ENCODE measurements around the gene PIK3C2G.

Gene PIK3C2G

GRCh38 chr12:18492372-18493025 is 231.2 kb downstream of the PIK3C2G start:
- TF ChIP-seq POLR2AphosphoS5 (IDR thresholded peaks at IDR 0.05; ENCODE audit: low read depth, low read length), result no peak

- TF ChIP-seq FOXP2 (optimal IDR thresholded peaks at IDR 0.05; ENCODE audit: borderline replicate concordance, extremely low read depth, extremely low read length, insufficient read depth), result no peak
- no peak for TF ChIP-seq POLR2AphosphoS5 (IDR thresholded peaks at IDR 0.05; ENCODE audit: low read depth, low read length)
- TF ChIP-seq SIN3A (IDR thresholded peaks at IDR 0.05; ENCODE audit: borderline replicate concordance, insufficient read depth, low read length), result no peak
- TF ChIP-seq TAF1 (IDR thresholded peaks at IDR 0.05; ENCODE audit: borderline replicate concordance, insufficient read depth, low read length), result no peak
- no peak for TF ChIP-seq REST (IDR thresholded peaks at IDR 0.05; ENCODE audit: insufficient read depth in 1 of 2, low read depth in 2 of 2, low read length in 2 of 2)
Measured at GRCh38 chr12:18496156-18496555, 234.8 kb downstream of the PIK3C2G start.

GRCh38 chr12:18502422-18502968 is 241.2 kb downstream of the PIK3C2G start:
- TF ChIP-seq REST (IDR thresholded peaks at IDR 0.05; ENCODE audit: insufficient read depth in 1 of 2, low read depth in 2 of 2, low read length in 2 of 2), result no peak
- TF ChIP-seq POLR2AphosphoS5 (IDR thresholded peaks at IDR 0.05; ENCODE audit: low read depth, low read length), result no peak
- no peak for TF ChIP-seq FOXP2 (optimal IDR thresholded peaks at IDR 0.05; ENCODE audit: borderline replicate concordance, extremely low read depth, extremely low read length, insufficient read depth)
- no peak for TF ChIP-seq SIN3A (IDR thresholded peaks at IDR 0.05; ENCODE audit: borderline replicate concordance, insufficient read depth, low read length)
- TF ChIP-seq TAF1 (IDR thresholded peaks at IDR 0.05; ENCODE audit: borderline replicate concordance, insufficient read depth, low read length), result no peak

- TF ChIP-seq FOXP2 (optimal IDR thresholded peaks at IDR 0.05; ENCODE audit: borderline replicate concordance, extremely low read depth, extremely low read length, insufficient read depth) (no peak), TAF1 (IDR thresholded peaks at IDR 0.05; ENCODE audit: borderline replicate concordance, insufficient read depth, low read length) (no peak), POLR2AphosphoS5 (IDR thresholded peaks at IDR 0.05; ENCODE audit: low read depth, low read length) (no peak), SIN3A (IDR thresholded peaks at IDR 0.05; ENCODE audit: borderline replicate concordance, insufficient read depth, low read length) (no peak), REST (IDR thresholded peaks at IDR 0.05; ENCODE audit: insufficient read depth in 1 of 2, low read depth in 2 of 2, low read length in 2 of 2) (no peak)
Measured at GRCh38 chr12:18521461-18521860, 260.1 kb downstream of the PIK3C2G start.

GRCh38 chr12:18522806-18523205 is 261.5 kb downstream of the PIK3C2G start:
- no peak for TF ChIP-seq FOXP2 (optimal IDR thresholded peaks at IDR 0.05; ENCODE audit: borderline replicate concordance, extremely low read depth, extremely low read length, insufficient read depth)
- TF ChIP-seq POLR2AphosphoS5 (IDR thresholded peaks at IDR 0.05; ENCODE audit: low read depth, low read length), result no peak
- no peak for TF ChIP-seq SIN3A (IDR thresholded peaks at IDR 0.05; ENCODE audit: borderline replicate concordance, insufficient read depth, low read length)
- TF ChIP-seq TAF1 (IDR thresholded peaks at IDR 0.05; ENCODE audit: borderline replicate concordance, insufficient read depth, low read length), result no peak
- no peak for TF ChIP-seq REST (IDR thresholded peaks at IDR 0.05; ENCODE audit: insufficient read depth in 1 of 2, low read depth in 2 of 2, low read length in 2 of 2)

All from PFSK-1 (cell line).